HG03457 (cell line): ENCODE results near the gene BST1.

Source experiments
- ATAC-seq: cut with Tn5 transposase; IDR thresholded peaks from one replicate; pipeline ENCODE4 v1.9.1; 2021; ENCODE audit warnings: moderate number of reproducible peaks; ENCODE audit not compliant: unreplicated experiment

Gene BST1, protein sequence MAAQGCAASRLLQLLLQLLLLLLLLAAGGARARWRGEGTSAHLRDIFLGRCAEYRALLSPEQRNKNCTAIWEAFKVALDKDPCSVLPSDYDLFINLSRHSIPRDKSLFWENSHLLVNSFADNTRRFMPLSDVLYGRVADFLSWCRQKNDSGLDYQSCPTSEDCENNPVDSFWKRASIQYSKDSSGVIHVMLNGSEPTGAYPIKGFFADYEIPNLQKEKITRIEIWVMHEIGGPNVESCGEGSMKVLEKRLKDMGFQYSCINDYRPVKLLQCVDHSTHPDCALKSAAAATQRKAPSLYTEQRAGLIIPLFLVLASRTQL

DNA sequence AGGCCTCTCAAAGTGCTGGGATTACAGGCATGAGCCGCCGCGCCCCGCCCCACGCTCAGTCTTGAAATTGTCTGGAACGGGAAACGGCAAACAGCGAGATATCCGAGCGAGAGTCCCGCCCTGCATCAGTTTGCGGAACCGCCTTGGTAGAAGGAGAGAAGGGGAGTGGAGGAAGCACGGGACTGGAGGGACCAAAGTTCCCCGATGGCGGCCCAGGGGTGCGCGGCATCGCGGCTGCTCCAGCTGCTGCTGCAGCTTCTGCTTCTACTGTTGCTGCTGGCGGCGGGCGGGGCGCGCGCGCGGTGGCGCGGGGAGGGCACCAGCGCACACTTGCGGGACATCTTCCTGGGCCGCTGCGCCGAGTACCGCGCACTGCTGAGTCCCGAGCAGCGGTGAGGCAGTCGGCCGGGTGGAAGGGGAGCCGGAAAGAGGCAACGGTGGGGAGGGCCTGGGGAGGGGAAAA, at the start of gene BST1:
TSS of gene BST1 (plus strand) at position 125 of the 463 bp plus-strand sequence. CDS start at position 205, 80 bp downstream.
- no peak for ATAC-seq

DNA sequence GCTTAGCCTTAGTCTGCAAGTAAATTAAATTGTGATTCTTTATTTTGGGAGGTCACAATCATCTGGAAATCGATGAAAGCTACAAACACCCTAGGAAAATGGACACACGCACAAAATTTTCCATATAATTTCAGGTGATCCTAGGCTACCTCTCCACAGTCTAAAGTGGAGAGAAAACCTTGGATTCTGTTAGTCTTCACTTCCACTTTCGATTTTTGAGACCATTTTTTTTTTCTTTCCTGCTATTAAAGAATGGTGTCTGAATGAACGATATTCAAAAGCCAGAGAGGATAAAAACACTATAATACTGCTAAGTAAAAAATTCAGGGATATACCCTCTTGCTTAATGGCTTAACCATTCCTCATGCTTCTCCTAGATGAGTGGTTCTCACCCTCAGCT, 49.4 kb upstream of the BST1 start:
- no peak for ATAC-seq

DNA sequence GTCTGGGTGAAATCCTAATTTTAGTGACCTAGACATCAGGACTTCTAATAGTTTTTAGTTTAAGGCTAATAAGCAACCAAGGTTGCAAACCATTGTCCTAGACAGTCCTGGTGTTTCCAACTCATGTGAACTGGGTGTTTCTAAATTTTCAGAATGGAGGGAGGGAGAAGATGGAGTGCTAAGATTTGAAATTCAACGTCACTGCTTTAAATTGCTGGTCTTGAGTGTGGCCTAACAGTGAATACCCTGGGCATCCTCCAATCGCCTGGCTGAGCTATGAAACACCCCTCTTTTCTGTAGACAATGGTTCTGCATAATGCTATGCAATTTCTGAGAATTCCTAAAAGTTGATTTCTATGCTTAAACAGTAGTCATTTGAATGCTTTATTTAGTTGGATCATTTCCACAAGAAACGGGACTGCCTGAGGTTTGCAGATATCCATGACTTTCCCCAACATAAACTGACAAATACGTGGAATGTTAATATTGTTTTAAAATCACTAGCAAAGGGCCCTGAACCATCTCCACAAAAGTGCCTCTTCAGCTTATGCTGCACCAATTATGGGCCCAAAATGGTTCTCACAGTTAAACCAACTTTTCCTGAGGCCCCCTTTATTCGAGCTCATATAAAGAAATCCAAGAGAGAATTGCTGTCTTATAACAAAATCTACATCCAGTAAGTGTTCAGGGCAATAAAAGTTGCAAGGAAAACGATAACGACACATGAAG, 48.8 kb upstream of the BST1 start:
- ATAC-seq = no peak

DNA sequence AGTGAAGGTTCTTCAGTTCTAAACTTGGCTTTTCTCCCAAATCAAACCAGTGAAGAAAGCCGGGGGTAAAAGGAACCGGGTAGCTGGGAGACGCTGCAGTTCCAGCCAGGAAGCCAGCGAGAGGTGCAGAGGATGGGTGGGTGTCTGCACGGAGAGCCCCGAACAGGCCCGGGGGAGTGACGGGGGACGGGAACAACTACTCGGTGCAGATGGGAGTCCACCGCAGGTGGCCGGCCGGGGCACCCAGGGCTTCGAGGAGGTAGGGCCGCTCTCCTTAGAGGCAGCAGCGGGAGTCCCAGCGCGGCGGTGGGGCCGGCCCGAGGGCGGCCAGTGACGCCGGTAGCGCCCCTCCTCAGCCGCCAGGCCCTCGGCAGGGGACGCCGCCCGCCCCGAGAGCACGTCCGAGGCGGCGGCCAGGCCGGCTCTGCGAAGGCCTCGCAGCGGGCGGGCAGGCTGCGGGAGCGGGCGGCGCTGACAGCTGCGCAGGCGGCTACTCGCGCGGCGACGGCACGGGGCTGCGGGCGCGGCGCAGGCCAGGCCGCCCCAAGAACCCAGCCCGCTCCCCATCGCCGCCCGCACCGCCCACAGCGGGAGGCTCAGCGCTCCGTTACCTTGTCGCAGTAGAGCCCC, 48.2 kb upstream of the BST1 start:
- peak; percentile 31 for ATAC-seq

DNA sequence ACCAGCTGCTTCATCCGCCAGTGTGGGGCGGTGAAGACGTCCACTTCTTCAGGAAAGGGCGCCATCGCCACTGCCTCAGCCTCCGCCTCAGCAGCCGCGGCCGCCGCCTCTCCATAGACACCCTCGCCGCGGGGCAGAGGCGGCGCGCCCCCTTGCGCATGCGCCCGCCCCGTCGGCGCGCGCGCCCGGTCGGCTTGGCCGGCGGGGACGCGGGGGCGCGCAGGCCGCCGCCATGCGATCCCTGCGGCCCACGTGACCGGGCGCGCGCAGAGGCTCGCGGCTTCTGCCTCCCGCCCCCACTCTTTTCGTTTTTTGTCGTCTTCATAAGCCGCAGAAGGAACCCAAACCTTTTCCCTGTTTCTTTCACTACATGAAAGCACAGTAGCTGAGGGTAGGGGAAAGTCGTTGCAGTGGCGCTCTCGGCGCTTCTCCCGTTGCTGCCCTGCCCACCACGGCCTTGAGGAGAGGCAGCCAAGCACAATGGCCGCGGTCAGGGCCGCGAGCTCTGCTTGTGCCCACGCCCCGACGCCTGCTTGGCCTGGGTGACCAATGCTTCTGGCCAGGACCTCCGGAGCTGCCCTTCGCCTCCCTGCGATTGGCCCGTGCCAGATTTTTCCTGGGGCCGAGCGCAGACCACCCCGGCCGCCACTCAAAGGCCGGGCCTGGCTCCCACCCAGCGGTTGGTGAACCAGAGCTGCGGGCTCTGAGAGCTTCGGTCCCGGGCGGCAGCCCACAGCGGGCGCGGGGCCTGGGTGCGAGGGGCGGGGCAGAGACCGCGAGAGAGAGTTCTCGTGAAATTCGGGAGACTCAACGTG, 47.4 kb upstream of the BST1 start, which contains the start of gene FBXL5:
TSS of gene FBXL5 (minus strand) at position 135 of the 815 bp plus-strand sequence. CDS start at position 65, 70 bp downstream.
- ATAC-seq = peak; percentile 69

DNA sequence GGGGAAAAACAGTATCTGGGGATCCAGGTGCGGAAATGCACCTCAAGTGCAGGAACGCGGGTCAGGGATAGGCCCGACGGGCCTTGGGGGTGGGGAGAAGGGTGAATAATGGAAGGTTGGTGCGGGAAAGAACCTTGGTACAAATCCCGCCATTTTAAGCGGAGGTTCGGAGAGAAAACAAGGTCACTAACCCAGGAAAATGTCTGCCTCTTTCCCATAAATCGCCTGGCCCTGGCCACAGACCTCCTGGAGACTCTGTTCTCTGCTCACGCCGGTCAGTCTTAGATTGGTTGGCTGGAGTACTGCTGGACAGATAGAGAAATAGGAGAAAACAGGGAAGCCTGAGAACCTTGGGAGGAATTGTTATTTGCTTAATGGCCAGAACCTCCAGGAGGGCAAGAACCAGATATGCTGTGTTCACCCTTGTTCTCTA, 46.8 kb upstream of the BST1 start:
- no peak for ATAC-seq

DNA sequence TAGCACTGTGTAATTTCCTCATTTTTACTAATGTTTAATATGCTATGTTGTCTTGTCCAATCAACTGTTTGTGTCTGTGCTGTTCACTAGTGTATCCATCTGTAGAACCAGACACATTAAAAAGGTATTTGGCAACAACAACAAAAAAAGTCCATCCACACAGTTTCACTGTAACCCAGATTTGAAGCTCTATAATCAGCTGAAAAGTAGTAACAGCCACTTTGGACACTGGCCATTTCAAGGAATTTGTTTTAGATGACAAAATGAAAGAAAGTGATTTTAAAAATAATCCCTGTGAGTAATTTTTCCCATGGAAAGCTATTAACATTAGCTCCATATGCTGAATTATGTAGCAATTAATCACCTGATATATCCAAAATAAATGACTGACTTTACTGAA, 45.5 kb upstream of the BST1 start:
- ATAC-seq = no peak

DNA sequence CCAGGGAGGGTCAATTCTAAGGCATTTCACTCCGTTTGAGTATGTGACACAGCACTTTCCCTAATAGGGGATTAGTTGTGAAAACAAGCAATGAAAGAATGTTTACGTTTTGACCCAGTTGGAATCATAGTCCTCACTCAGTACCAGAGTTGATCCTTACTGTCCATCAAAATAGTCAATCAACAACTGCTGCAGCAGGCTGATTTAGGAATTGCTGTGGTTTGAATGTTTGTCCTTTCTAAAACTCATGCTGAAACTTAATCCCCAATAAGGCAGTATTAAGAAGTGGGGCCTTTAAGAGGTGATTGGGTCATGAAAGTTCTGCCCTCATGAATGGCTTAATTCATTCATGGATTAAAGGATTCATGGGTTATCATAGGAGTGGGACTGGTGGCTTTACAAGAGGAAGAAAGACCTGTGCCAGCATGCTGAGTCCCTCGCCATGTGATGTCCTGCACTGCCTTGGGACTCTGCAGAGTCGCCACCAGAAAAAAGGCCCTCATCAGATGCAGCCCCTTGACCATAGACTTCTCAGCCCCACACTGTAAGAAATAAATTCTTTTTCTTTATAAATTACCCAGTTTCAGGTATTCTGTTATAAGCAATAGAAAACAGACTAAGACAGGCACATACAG, 44.6 kb upstream of the BST1 start:
- no peak for ATAC-seq

DNA sequence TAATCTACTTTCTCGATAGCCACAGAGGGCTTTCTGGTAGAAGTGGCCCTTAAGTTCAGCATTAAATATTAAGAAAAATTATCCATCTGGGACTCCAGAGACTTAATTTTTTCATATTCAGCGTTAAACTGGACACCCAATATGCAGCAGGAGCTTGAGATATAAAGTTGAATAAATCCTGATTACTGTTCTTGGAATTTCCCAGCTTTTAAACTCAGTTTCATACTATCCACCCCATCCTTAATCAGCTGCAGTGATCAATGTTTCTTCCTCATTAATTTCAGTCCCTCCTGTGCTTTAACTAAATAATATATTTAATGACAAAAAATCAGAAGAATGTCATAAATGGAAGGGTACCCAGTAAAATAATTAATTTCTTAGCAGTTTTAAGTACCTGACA, 44.1 kb upstream of the BST1 start:
- ATAC-seq = no peak

DNA sequence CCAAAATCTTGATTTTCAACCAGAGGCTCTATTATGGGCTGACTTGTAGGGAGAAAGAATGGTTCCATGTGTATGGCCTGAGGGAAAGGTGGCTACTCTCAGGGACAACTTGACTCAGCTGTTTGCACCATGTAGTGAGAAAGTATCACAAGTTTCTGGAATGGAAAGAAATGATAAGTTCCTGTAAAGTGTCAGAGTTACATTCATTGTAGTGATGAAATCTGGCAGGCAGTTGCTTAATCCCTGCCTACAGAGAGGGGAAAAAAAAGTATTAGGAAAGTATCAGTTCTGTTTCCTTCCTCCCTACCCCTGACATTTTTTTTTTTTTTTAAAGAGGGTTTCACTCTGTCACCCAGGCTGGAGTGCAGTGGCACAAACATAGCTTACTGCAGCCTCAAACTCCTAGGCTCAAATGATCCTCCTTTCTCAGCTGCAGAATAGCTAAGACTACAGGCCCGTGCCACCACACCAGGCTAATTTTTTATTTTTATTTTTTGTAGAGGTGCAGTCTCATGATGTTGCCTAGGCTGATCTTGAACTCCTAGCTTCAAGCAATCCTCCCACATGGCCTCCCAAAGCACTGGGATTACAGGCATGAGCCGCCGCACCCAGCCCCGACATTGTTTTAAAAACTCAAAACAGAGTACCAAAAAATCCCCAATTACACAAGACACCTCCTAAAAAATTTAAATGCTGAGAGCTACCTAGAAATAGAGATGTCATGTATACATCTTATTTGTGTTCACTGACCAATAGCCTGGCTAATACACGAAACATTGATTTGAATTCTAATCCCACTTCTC, 42.9 kb upstream of the BST1 start:
- ATAC-seq = no peak

DNA sequence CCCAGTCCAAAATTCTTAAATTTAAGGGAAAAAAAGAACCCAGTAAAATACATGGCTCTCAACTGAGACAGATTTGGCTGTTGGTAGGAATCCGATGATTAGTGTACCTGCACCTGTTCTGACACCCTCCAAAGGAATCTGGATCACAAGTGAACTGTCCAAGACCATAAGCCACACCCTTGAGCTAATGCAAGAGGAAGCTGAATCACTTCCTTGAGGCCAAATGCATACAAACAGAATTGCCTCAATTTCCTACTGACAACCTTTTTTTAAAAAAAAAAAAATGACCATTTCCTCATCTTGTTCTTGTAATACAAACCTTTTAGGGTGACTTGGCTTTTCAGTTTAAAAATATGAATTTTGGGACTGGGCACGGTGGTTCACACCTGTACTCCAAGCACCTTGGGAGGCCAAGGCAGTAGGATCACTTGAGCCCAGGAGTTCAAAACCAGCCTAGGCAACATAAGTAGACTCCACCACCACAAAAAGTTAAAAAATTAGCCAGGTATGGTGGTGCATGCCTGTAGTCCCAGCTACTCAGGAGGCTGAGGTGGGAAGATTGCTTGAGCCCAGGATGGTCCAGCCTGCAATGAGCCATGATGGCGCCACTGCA, 37.0 kb upstream of the BST1 start:
- ATAC-seq = no peak

DNA sequence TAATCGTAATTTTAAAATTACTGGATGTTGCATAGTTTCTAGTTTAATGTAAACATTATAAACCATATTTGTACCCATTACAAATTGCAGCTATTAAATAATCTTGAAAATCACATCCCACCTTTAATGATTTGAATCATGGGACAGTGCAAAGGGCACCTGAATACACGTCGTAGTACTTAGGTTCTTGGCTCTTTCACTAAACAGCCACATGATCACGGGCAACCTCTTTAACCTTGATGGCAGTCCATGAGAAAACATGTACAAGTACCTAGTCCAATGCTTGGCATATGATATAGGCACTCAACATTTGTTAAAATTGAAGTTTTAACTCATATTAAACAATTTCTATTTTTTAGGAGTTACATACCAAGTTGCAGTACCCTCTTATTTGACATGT, 35.9 kb upstream of the BST1 start:
- no peak for ATAC-seq

DNA sequence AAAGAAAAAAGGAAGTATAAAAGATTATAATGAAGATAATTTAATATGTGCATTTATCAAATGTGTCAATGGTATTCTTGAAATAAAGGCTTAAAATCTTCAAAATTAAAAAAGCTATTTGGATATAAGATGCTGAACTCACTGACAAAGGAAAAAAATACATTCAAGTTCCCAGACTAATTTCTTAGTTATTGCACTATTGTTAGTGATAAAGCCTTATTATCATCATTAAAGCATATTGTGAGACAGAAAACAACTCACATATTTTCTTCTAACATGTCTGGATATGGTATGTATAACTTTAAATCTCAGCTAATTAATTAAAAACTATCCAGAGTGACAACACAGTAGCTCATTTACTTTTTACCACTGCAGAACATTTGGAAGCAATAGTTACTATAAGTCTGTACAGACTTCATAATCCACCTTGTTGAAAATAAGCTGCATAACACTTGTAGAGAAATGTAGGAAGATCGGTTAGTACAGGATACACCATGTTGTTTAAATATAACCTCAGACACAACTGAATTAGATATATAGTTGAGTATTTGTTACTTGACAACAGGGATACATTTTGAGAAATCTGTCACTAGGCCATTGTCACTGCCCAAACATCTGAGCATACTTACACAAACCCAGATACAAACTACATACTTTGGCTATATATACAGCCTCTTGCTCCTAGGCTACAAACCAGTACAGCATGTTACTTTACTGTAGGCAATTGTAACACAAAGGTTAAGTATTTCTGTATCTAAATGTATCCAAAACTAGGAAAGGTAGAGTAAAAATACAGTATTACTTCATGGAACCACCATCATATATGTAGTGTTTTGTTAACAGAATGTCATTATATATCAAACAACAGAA, 34.1 kb upstream of the BST1 start:
- no peak for ATAC-seq

DNA sequence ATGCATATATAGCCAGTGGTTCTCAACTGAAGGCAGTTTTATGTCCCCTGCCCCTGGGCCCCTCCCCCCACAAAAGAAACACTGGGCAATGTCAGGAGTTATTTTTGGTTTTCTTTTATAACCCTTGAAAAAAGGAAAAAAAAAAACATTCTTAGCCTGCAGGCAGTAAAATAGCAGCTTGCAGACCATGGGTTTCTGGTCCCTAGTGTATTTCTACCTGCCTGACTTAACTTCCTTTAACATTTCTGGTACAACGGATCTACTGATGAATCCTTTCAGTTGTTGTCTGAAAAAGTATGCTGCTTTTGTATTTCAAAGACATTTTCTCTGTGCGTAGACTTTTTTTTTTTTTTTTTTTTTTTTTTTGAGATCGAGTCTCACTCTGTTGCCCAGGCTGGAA, 32.3 kb upstream of the BST1 start:
- no peak for ATAC-seq

DNA sequence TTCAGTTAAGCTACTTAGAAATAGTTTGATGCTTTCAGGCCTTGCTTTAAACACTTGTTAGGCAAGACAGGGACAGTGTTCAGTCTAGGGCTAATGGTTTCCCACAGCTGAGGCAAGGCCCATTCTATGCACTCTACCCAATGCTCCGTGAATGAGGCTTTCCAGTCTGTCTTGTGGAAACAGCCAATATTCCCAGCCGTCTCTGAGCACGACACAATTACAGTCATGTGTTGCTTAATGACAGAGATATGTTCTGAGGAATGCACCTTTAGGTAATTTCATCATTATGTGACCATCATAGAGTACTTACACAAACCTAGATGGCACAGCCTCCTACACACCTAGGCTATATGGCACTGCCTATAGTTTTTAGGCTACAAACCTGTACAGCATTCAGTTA, 30.8 kb upstream of the BST1 start:
- ATAC-seq = no peak

DNA sequence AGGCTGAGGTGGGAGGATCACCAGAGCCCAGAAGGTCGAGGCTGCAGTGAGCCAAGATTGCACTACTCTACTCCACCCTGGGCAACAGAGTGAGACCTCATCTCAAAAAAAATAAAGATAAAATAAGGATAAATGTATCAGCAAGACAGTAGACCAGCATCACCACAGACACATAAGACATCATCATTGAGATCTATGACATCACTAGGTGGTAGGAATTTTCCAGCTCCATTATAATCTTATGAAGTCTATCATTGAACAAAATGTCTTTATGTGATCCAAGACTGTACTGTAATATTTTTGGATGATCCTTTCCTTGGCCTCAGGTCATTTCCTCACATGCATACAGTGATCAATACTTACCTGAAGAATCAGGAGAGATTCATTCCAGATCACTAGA, 29.5 kb upstream of the BST1 start:
- no peak for ATAC-seq

DNA sequence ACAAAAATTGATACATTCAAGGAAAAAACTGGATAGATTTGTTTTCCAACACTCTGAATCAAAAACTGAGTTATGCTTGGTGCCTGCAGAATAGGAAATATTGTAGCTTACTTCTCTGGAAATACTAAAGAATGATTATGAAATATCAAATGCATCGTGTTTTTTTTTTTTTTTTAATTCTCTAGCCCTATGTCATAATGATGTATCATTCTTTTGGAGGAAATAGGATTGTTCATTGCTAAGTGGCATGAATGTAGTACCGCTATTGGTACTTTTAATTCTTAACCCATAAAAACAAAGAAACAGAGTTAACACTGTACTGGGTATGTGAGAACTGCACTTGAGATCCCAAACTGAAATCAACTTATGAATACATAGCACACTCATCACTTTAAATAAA, 28.8 kb upstream of the BST1 start:
- no peak for ATAC-seq

DNA sequence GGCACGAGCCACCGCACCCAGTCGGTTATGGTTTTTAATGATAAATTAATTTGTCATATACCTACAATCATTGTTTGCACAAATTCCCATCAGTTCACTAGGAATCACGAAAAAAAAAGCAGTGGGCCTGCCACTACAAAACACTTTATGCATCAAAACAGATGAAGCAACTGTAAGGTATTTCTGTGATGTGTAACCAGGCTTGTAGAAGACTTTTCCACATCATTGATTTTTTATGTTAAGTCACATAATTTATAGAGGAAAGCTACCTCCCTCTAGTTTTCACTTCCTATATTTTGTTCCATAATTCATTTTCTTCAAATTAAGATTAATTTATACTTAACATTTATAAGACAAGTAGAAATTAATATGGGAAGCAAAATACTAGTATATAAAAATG, 27.9 kb upstream of the BST1 start:
- ATAC-seq = no peak
